Aorta (tissue), 5 donors: ENCODE results near the gene FAF1. TPM values are rescaled to one million over a fixed set of nuclear protein-coding genes. Genes with fewer than 3 reads are reported as not detected.
A peak's percentile ranks its signal among the peaks of the same experiment; 100 is the strongest.

Experiments used
- ATAC-seq: fragments of 200-7000 bp; cut with Tn5 transposase; one replicate; pipeline ENCODE4 v1.9.1; 2022; ENCODE audit warnings: moderate library complexity; ENCODE audit not compliant: low FRiP score
- DNase-seq, 2 donors: peaks; one replicate each; pipeline ENCODE4 v3.0.0-alpha.2; 2020
- H3K27ac ChIP-seq, 2 donors: one replicate each; pipeline ENCODE4 v1.5.1; 2013; ENCODE audit warnings: low read length in 2 of 2, mild to moderate bottlenecking in 2 of 2, moderate library complexity in 2 of 2, control low read depth in 1 of 2, inconsistent platforms in 1 of 2, low read depth in 1 of 2
- H3K27me3 ChIP-seq, 2 donors: one replicate each; pipeline ENCODE4 v1.6.1; 2013; ENCODE audit warnings: control low read depth in 1 of 2, low read length in 1 of 2, mild to moderate bottlenecking in 1 of 2, moderate library complexity in 1 of 2; ENCODE audit not compliant: insufficient read depth in 2 of 2, control insufficient read depth in 1 of 2
- H3K36me3 ChIP-seq, 2 donors: one replicate each; pipeline ENCODE4 v1.6.1; 2013; ENCODE audit warnings: control low read depth in 1 of 2, low read length in 1 of 2, mild to moderate bottlenecking in 1 of 2; ENCODE audit not compliant: insufficient read depth in 2 of 2, control insufficient read depth in 1 of 2
- H3K4me1 ChIP-seq, 2 donors: one replicate each; pipeline ENCODE4 v1.6.1; 2013; ENCODE audit warnings: low read length in 2 of 2, control low read depth in 1 of 2, mild to moderate bottlenecking in 1 of 2, moderate library complexity in 1 of 2; ENCODE audit not compliant: insufficient read depth in 2 of 2, control insufficient read depth in 1 of 2
- H3K4me3 ChIP-seq, 2 donors: one replicate each; pipeline ENCODE4 v1.5.1; 2013; ENCODE audit warnings: low read length in 2 of 2, control low read depth in 1 of 2, mild to moderate bottlenecking in 1 of 2
- H3K9me3 ChIP-seq: one replicate; pipeline ENCODE4 v1.6.1; 2013; ENCODE audit warnings: mild to moderate bottlenecking, low read length; ENCODE audit not compliant: control insufficient read depth
- WGBS, 2 donors: extraction: QIAGEN DNeasy Blood & Tissue Kit; methylation state at CpG; one replicate each; pipeline ENCODE4 v1.1.7; 2013; 5-methylcytosine and 5-hydroxymethylcytosine counted together
- intact Hi-C, 2 donors: fragments of 100-400 bp; cut with DNase I; formaldehyde crosslinking; loops; one replicate each; pipeline versions ENCODE4 v1.14.2 to v1.15.0; 2022
- polyA plus RNA-seq, 2 donors: library from polyadenylated mRNA; stranded (reverse); fragments of 200-250 nt; gene quantifications; one replicate each; pipeline ENCODE4 v1.2.3, GENCODE V29; 2013
- total RNA-seq, 2 donors: library from RNA; stranded (reverse); fragmentation: NEBNext Ultra II Directional; extraction: Animal tissue kit (Norgen Biotek cat#: 25700); gene quantifications; one replicate each; pipeline ENCODE4 v1.2.1, GENCODE V29; 2021
- donor health status: healthy with polysubstance abuse.
- donor health status: Bipolar disorder and iron deficiency.
- donor health status: DM: no; HTN: no; CAD: no.
- donor health status: DM: no; HTN: no; CAD: no.
- donor health status: DM: yes; HTN: yes; CAD: no.

Gene FAF1
- total and polyA plus RNA-seq, 4 donors = 27.0 to 56.1 (median 43.0) TPM

DNA sequence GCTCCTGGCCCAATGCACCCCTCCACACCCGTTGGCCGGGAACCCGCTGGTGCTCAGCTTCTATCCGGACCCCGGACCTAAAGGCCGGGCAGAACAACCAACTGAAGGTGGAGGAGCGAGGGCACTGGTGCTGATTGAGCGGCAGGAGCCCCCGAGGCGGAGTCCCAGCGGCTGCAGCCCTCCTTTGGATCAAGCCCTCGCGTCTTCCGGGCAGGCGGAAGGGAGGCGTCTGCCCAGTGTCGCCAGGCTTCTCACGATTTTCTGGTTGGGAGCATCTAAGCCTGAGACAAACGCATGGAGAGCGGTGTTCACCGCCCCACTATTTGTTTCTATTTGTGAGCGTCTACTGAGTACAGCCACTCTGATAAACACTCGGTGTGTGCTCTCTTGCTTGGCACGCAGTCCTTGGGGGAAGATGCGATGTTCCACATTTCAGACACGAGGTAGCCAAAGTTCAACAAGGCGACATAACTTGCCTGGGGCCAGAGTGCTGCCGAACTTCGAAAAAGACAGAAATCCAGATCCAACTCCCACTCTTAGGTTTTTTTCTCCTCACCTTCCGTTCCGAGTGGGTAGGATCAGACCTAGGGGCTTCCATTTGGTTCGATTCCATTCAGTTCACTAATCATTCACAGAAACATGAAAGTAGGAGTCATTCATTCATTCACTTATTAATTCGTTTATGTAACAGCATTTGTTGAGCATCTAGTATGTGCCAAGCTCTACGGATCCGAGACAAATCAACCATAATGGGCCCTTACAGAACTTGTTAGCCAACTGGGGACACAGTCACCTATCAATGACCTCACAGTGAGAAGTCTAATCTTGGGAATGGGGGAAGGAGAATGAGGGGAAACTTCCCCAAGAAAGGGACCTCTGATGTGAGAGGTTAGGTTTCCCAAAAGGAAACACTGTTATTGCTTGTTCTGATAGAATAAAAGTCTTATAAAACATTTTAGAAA is 532.0 kb downstream of the FAF1 start:
- no peak for ATAC-seq
- peak in 1 of 2 donors; percentile 71 for DNase-seq
- Histone ChIP-seq H3K27ac (no peak overlapping the region), H3K36me3 (no peaks in the 10 kb centered on the region), H3K27me3 (peaks cover 0 to 3% of the 10 kb centered on the region in 2 donors), H3K4me3 (no peak overlapping the region), H3K4me1 (no peaks in the 10 kb centered on the region), H3K9me3 (no peaks in the 10 kb centered on the region)
- 8 to 10% methylated on average over 35 of the region's 35 CpGs for WGBS, 2 donors
- intact Hi-C loops = no loop called here

DNA sequence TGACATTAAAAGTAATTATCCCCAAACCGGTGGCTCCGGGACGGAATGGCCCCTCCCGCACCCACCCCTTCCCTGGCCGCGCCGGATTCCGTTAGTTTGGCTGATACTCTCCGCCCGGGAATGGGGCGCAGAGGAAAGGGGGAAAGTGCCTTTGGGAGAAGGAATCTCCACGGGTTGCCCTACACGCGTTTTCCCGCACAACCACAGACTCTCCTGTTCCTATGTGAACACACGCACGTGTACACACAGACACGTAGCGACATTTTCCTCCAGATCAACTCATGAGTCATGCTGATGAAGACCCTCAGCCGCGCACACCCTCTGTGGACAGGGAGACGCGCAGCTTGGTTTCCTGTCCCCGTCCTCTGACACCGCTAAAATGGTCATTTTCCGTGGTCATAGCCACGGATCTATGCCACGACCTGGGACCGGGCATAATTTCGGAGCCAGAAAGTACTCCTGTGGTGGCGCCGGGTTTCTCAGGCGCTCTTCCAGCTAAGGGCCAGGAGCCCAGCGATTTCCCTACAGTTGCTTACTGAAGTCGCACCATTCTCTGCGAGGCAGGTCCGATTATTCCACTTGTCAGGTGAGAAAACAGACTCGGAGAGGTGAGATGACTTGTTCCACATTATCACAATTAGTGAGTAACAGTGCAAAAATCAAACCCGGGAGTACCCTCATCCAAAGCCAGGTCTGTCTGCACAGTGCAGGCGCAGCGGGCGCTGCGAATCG is 532.8 kb downstream of the FAF1 start:
- no peaks in the 10 kb centered on the region for H3K4me1 ChIP-seq
- no peak for ATAC-seq

DNA sequence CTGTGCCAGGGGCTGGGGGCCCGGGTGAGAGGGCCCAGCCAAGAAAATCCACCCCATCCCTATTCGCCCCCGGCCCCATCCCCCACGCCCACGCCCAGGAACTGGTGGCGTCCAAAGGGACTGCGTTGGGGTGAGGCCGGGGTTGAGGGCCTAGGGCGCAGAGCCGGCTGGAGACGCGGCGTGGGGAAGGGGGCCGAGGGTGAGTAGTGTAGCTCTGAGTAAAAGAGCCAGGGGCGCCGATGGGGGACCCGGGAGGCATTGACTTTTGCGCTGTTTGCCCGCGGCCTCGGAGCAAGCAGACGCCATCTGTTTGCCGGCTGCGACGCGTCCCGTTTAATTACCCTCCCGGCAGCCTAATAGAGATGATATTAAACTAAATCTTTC is 533.4 kb downstream of the FAF1 start:
- intact Hi-C loops = no loop called here
- Histone ChIP-seq H3K9me3 (no peaks in the 10 kb centered on the region), H3K27ac (no peak overlapping the region), H3K4me3 (no peak overlapping the region), H3K4me1 (no peaks in the 10 kb centered on the region), H3K36me3 (no peaks in the 10 kb centered on the region), H3K27me3 (peaks cover 0 to 3% of the 10 kb centered on the region in 2 donors)
- no peak for ATAC-seq
- WGBS, 2 donors = 4 to 6% methylated on average over 28 of the region's 28 CpGs
- DNase-seq = no peak

More for the DNA sequence above, 532.8 kb downstream of the FAF1 start:
- 6% methylated on average over 44 of the region's 44 CpGs for WGBS, 2 donors
- Histone ChIP-seq H3K27ac (no peak overlapping the region), H3K27me3 (peaks cover 0 to 3% of the 10 kb centered on the region in 2 donors), H3K36me3 (no peaks in the 10 kb centered on the region), H3K9me3 (no peaks in the 10 kb centered on the region), H3K4me3 (no peak overlapping the region)
- intact Hi-C loops = no loop called here
- DNase-seq = peak in 1 of 2 donors; percentile 69

DNA sequence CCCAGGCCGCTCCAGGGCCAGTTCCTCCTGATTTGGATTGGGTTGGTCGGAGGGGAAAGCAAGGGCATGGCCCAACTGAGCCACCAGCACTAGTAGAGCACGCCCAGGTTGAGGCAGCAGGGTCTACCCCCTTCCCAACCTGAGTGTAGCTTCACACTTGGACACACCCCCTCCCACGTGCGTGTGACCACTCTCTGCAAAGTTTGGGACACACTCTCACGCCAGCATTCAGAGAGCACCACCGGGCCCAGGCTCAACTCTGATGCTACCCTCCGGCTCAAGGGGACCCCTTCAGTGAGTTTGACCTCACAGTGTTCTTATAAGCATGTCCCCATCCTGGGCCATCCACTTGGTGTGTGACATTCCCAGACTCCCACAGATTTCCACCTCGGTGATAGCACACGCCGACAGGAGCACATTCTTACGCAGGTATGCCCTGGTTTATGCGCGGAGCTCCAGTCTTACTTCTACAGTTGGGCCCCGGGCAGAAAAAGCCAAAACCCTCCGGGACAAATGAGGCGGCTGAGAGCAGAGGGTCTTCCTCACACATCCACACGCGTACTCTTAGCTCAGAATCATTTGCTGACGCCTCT is 533.9 kb downstream of the FAF1 start:
- Histone ChIP-seq H3K9me3 (no peaks in the 10 kb centered on the region), H3K27ac (no peak overlapping the region), H3K4me1 (no peaks in the 10 kb centered on the region), H3K36me3 (no peaks in the 10 kb centered on the region), H3K4me3 (no peak overlapping the region), H3K27me3 (peaks cover 0 to 3% of the 10 kb centered on the region in 2 donors)
- ATAC-seq = no peak
- 27 to 30% methylated on average over 20 of the region's 20 CpGs for WGBS, 2 donors
- no peak for DNase-seq
- intact Hi-C loops = no loop called here

DNA sequence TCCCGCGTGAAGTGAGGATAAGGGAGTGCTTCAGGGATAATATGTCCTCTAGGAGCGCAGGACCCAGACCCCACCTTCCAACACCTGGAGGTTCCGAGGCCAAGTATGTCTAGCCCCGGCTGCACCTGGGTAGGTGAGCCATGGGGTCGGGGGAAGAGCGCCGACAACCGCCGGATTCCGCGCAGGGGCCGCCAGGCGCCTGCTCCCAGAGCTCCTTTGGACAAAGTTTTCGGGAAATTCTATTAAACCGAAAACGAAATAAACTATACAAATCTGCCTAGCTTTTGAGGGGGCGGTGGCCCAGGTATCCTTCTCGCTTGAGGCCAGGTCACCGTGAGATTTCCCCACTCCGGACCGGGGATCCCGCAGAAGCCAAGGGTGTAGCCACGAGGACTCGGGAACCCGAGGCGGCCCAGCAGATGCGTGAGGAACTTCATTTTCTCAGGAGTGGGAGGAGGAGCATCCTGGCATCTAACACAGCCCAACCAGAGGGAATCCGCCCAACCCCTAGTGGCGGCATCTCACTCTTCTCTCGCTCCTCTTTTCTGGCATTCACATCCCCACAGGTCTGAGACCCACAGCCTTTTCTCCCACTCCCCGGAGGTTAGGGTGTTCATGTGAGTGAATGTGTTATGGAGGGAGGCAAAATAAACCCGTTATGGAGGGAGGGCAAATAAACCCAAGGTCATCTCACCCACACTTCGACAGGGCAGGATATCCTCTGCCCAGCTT is 534.5 kb downstream of the FAF1 start:
- Histone ChIP-seq H3K27ac (no peak overlapping the region), H3K9me3 (no peaks in the 10 kb centered on the region), H3K36me3 (no peaks in the 10 kb centered on the region), H3K4me3 (no peak overlapping the region), H3K4me1 (no peaks in the 10 kb centered on the region), H3K27me3 (no peaks in the 10 kb centered on the region)
- intact Hi-C loops = no loop called here
- no peak for ATAC-seq
- 13 to 14% methylated on average over 34 of the region's 34 CpGs for WGBS, 2 donors
- DNase-seq = no peak

DNA sequence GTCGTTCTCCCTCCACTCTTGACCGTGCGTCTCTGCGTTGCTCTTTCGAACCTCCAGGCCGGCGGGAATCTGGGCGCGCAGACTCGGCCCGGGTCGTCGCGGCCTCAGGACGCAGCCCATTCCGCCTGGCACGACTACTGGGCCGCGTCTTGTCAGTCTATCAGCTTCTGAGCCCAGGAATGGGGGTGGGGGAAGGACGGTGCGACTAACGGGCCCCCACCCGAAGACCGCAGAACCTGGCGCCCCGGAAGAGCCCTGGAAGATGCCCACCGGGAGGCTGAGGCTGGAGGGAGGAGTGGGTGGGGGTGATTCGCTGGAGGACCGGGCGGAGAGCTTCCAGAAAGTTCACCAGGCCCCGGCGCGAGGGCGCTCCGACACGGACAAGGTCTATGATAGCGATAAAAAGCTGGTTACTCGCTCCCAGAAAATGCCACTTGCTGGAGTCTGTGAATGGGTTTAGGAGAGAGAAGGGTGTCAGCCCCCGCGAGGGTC is 535.1 kb downstream of the FAF1 start:
- intact Hi-C loops = no loop called here
- no peaks in the 10 kb centered on the region for H3K27me3 ChIP-seq
- no peaks in the 10 kb centered on the region for H3K36me3 ChIP-seq
- WGBS, 2 donors = 9 to 10% methylated on average over 40 of the region's 40 CpGs
- H3K4me3 ChIP-seq = no peak overlapping the region
- no peaks in the 10 kb centered on the region for H3K4me1 ChIP-seq
- ATAC-seq (no peak), DNase-seq (peak in 1 of 2 donors; percentile 68)
- H3K27ac ChIP-seq = no peak overlapping the region
- no peaks in the 10 kb centered on the region for H3K9me3 ChIP-seq

DNA sequence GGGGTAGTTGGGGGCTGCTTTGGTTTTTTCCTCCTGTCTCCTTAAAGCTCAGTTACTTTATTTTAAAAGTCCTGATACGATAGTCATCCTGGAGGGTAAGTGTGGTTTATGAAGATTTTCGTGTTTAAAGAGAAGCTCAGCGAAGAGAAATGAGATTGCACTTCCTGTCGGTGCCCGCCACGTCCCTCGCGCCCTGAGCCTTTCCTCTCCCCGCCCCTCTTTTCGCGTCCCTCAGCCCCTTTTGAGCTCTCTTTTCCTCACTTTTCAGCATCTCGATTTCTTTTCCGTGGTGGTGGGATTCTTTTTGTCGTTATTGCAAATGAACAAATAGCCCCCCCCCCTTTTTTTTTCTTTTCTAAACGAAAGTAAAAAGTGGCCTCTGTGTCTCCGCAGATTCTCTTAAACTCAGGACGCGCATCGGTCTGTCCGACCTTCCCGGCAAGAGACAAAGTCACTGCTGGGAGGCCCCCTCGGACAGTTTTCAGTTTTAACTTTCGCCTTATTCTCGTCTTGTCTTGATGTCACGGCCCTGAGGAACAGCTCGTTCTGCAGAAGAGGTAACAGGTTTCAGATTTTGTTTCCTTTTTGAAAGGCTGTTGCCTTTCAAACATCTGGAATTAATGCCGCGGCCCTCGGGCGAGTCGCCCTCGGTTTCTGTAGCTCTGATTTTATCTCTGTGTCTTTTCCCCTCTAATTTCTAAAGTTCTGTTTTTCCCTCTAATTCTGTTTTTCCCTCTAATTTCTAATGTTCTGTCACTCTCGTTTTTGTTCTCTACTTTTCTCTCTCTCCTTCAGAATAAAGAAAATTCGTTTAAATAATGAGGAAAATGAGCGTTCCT is 535.8 kb downstream of the FAF1 start:
- ATAC-seq = no peak
- no peaks in the 10 kb centered on the region for H3K27me3 ChIP-seq
- no peaks in the 10 kb centered on the region for H3K36me3 ChIP-seq
- H3K9me3 ChIP-seq = no peaks in the 10 kb centered on the region
- intact Hi-C loops = no loop called here
- 9 to 10% methylated on average over 35 of the region's 35 CpGs for WGBS, 2 donors
- no peaks in the 10 kb centered on the region for H3K4me1 ChIP-seq
- peak overlapping the region; percentile 14 to 42 for H3K4me3 ChIP-seq
- no peak for DNase-seq
- H3K27ac ChIP-seq = no peak overlapping the region
